H9 (cell line): ENCODE data around the gene MTMR12. TPM values are rescaled to one million over a fixed set of nuclear protein-coding genes. Genes with fewer than 3 reads are reported as not detected.

ENCODE experiments used
- DNase-seq: peaks from one replicate; pipeline ENCODE4 v3.0.0-alpha.2; 2017
- H2AFZ ChIP-seq: one replicate; pipeline ENCODE4 v1.6.1; 2013; ENCODE audit warnings: mild to moderate bottlenecking, low read length, control low read depth, moderate library complexity
- H2AK5ac ChIP-seq: 2 replicates; pipeline ENCODE4 v1.6.1; 2013; ENCODE audit warnings: low read length, control low read depth, mixed read lengths; ENCODE audit not compliant: insufficient read length
- H2BK120ac ChIP-seq: one replicate; pipeline ENCODE4 v1.6.1; 2013; ENCODE audit warnings: low read depth, mild to moderate bottlenecking, low read length, control low read depth, inconsistent platforms; ENCODE audit not compliant: poor library complexity, severe bottlenecking
- H2BK12ac ChIP-seq: 2 replicates; pipeline ENCODE4 v1.6.1; 2013; ENCODE audit warnings: low read length, control low read depth, mixed read lengths, low read depth; ENCODE audit not compliant: insufficient read length
- H2BK15ac ChIP-seq: 2 replicates; pipeline ENCODE4 v1.6.1; 2013; ENCODE audit warnings: low read depth, low read length, control low read depth
- H2BK20ac ChIP-seq: one replicate; pipeline ENCODE4 v1.6.1; 2013; ENCODE audit warnings: low read depth, mild to moderate bottlenecking, low read length, control low read depth, inconsistent platforms; ENCODE audit not compliant: poor library complexity, severe bottlenecking
- H2BK5ac ChIP-seq: 2 replicates; pipeline ENCODE4 v1.6.1; 2013; ENCODE audit warnings: low read length, control low read depth, mixed read lengths; ENCODE audit not compliant: insufficient read length
- H3K14ac ChIP-seq: 2 replicates; pipeline ENCODE4 v1.6.1; 2013; ENCODE audit warnings: low read length, control low read depth; ENCODE audit not compliant: insufficient read depth
- H3K18ac ChIP-seq: 2 replicates; pipeline ENCODE4 v1.6.1; 2013; ENCODE audit warnings: low read depth, mild to moderate bottlenecking, mixed read lengths, low read length, control low read depth; ENCODE audit not compliant: insufficient read length
- H3K23ac ChIP-seq: 2 replicates; pipeline ENCODE4 v1.6.1; 2013; ENCODE audit warnings: low read length, control low read depth, mixed read lengths, low read depth; ENCODE audit not compliant: insufficient read length
- H3K23me2 ChIP-seq: 2 replicates; pipeline ENCODE4 v1.6.1; 2013; ENCODE audit warnings: low read depth, mild to moderate bottlenecking, mixed read lengths, low read length, control low read depth; ENCODE audit not compliant: insufficient read length, poor library complexity, severe bottlenecking
- H3K27ac ChIP-seq: 2 replicates; pipeline ENCODE4 v1.5.1; 2013; ENCODE audit warnings: low read length, control low read depth, mixed read lengths, low read depth; ENCODE audit not compliant: insufficient read length
- H3K27me3 ChIP-seq: 2 replicates; pipeline ENCODE4 v1.6.1; 2013; ENCODE audit warnings: low read length, control low read depth, inconsistent platforms; ENCODE audit not compliant: insufficient read depth
- H3K4ac ChIP-seq: 2 replicates; pipeline ENCODE4 v1.6.1; 2013; ENCODE audit warnings: low read depth, mild to moderate bottlenecking, control low read depth, inconsistent platforms, low read length, moderate library complexity
- H3K4me1 ChIP-seq: 2 replicates; pipeline ENCODE4 v1.6.1; 2013; ENCODE audit warnings: low read length, control low read depth, inconsistent platforms; ENCODE audit not compliant: insufficient read depth
- H3K4me2 ChIP-seq: 2 replicates; pipeline ENCODE4 v1.6.1; 2013; ENCODE audit warnings: low read length, control low read depth, mixed read lengths; ENCODE audit not compliant: insufficient read length, insufficient read depth
- H3K56ac ChIP-seq: 2 replicates; pipeline ENCODE4 v1.6.1; 2013; ENCODE audit warnings: low read depth, mild to moderate bottlenecking, mixed read lengths, low read length, control low read depth; ENCODE audit not compliant: insufficient read length
- H3K79me1 ChIP-seq: 2 replicates; pipeline ENCODE4 v1.6.1; 2013; ENCODE audit warnings: low read depth, mild to moderate bottlenecking, moderate library complexity, low read length, control low read depth, inconsistent platforms; ENCODE audit not compliant: insufficient read depth, poor library complexity, severe bottlenecking
- H3K79me2 ChIP-seq: 2 replicates; pipeline ENCODE4 v1.6.1; 2013; ENCODE audit warnings: low read length, control low read depth, inconsistent platforms; ENCODE audit not compliant: insufficient read depth
- H3K9ac ChIP-seq: 2 replicates; pipeline ENCODE4 v1.6.1; 2013; ENCODE audit warnings: low read length, control low read depth, mixed read lengths; ENCODE audit not compliant: insufficient read length; ENCODE audit errors: extremely low read depth
- H3K9me3 ChIP-seq: one replicate; pipeline ENCODE4 v1.6.1; 2013; ENCODE audit warnings: low read depth, low read length, inconsistent platforms; ENCODE audit not compliant: control insufficient read depth
- H3T11ph ChIP-seq: one replicate; pipeline ENCODE4 v1.6.1; 2013; ENCODE audit warnings: mild to moderate bottlenecking, low read length, control low read depth, inconsistent platforms
- H4K20me1 ChIP-seq: one replicate; pipeline ENCODE4 v1.6.1; 2013; ENCODE audit not compliant: control insufficient read depth, insufficient read length, insufficient read depth
- H4K5ac ChIP-seq: 2 replicates; pipeline ENCODE4 v1.6.1; 2013; ENCODE audit warnings: low read depth, mild to moderate bottlenecking, mixed read lengths, low read length, control low read depth; ENCODE audit not compliant: insufficient read length
- H4K8ac ChIP-seq: replicated peaks from 2 replicates; pipeline ENCODE4 v1.6.1; 2013; ENCODE audit warnings: low read length, control low read depth, mixed read lengths, low read depth; ENCODE audit not compliant: insufficient read length
- H4K91ac ChIP-seq: 2 replicates; pipeline ENCODE4 v1.6.1; 2013; ENCODE audit warnings: low read depth, mild to moderate bottlenecking, moderate library complexity, mixed read lengths, low read length, control low read depth; ENCODE audit not compliant: insufficient read length
- H3K27ac Mint-ChIP-seq, 3 experiments: 2 replicates in 2 of 3; 3 replicates in 1 of 3; pipeline ENCODE4 v1.8.0; 2020 to 2021; ENCODE audit warnings: mixed read lengths in 3 of 3, mild to moderate bottlenecking in 1 of 3, moderate library complexity in 1 of 3
- H3K27me3 Mint-ChIP-seq: 2 replicates; pipeline ENCODE4 v1.8.0; 2021; ENCODE audit warnings: low read depth, mild to moderate bottlenecking, moderate library complexity, mixed read lengths
- H3K36me3 Mint-ChIP-seq, 3 experiments: 2 replicates in 2 of 3; 3 replicates in 1 of 3; pipeline ENCODE4 v1.8.0; 2020 to 2021; ENCODE audit warnings: low read depth in 3 of 3, mixed read lengths in 3 of 3; ENCODE audit not compliant: insufficient read depth in 1 of 3
- H3K4me1 Mint-ChIP-seq, 2 experiments: 2 replicates each; pipeline ENCODE4 v1.8.0; 2020; ENCODE audit warnings: mixed read lengths in 2 of 2
- H3K4me3 Mint-ChIP-seq, 2 experiments: 2 replicates in 1 of 2; 3 replicates in 1 of 2; pipeline ENCODE4 v1.8.0; 2020 to 2021; ENCODE audit warnings: mild to moderate bottlenecking in 2 of 2, mixed read lengths in 2 of 2, moderate library complexity in 1 of 2
- H3K9me3 Mint-ChIP-seq, 2 experiments: 2 replicates in 1 of 2; 3 replicates in 1 of 2; pipeline ENCODE4 v1.8.0; 2020; ENCODE audit warnings: mild to moderate bottlenecking in 2 of 2, mixed read lengths in 2 of 2, moderate library complexity in 1 of 2
- WGBS: extraction: QIAGEN DNeasy Blood & Tissue Kit; methylation state at CpG from one replicate; pipeline ENCODE4 v1.1.7; 2013; ENCODE audit warnings: missing lambda C conversion rate, low lambda C conversion rate, mixed read lengths; ENCODE audit not compliant: insufficient read length; ENCODE audit errors: extremely low coverage; 5-methylcytosine and 5-hydroxymethylcytosine counted together
- total RNA-seq: library from RNA; stranded (reverse); gene quantifications from 2 replicates; pipeline ENCODE4 v1.2.1, GENCODE V29; 2021
- TF ChIP-seq, protein P1 (sequence below): fragments of 200-600 bp; sonication (generic); conservative IDR thresholded peaks from 3 replicates; pipeline ENCODE4 v1.8.0; 2021; ENCODE audit warnings: antibody characterized with exemption, mild to moderate bottlenecking

The MTMR12 gene
- total RNA-seq, 1 experiment from 2014 or later = 39.3 TPM

DNA sequence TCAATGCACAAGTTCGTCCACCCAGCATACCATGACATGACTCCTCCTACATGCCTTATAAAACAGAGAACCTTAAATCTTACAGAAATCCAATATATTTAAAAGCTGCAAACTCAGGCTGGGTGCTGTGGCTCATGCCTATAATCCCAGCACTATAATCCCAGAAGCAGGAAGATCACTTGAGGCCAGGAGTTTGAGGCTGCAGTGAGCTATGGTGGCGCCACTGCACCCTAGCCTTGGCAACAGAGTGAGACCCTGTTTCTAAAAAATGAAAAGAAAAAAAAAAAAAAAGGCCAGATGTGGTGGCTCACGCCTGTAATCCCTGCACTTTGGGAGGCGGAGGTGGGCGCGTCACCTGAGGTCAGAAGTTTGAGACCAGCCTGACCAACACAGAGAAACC is 68.7 kb downstream of the MTMR12 start:
- Histone ChIP-seq H2BK120ac (no peak overlapping the region), H3K4ac (no peak overlapping the region)
- no CpG with 5 or more reads among the region's 6 CpGs for WGBS

More for the DNA sequence above, 68.7 kb downstream of the MTMR12 start:
- TF ChIP-seq, protein P1, sequence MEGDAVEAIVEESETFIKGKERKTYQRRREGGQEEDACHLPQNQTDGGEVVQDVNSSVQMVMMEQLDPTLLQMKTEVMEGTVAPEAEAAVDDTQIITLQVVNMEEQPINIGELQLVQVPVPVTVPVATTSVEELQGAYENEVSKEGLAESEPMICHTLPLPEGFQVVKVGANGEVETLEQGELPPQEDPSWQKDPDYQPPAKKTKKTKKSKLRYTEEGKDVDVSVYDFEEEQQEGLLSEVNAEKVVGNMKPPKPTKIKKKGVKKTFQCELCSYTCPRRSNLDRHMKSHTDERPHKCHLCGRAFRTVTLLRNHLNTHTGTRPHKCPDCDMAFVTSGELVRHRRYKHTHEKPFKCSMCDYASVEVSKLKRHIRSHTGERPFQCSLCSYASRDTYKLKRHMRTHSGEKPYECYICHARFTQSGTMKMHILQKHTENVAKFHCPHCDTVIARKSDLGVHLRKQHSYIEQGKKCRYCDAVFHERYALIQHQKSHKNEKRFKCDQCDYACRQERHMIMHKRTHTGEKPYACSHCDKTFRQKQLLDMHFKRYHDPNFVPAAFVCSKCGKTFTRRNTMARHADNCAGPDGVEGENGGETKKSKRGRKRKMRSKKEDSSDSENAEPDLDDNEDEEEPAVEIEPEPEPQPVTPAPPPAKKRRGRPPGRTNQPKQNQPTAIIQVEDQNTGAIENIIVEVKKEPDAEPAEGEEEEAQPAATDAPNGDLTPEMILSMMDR = peak; percentile 28; the same call in 1 of the 3 replicates
- H3K36me3 Mint-ChIP-seq = peaks cover 53 to 84% (median 78%) of the 10 kb centered on the region in 3 experiments; a peak in 6 of 7 replicates
- Histone ChIP-seq H3T11ph (no peak overlapping the region), H3K4me1 (no peaks in the 10 kb centered on the region), H3K14ac (no peak overlapping the region), H2AK5ac (no peak overlapping the region), H4K20me1 (no peaks in the 10 kb centered on the region), H3K56ac (no peak overlapping the region), H4K5ac (no peak overlapping the region), H2AFZ (no peak overlapping the region), H4K8ac (no peak overlapping the region), H2BK12ac (no peak overlapping the region), H3K79me1 (no peaks in the 10 kb centered on the region), H3K27ac (no peak overlapping the region), H3K27me3 (no peaks in the 10 kb centered on the region; the same call in 1 of the 2 replicates), H3K79me2 (no peaks in the 10 kb centered on the region), H3K9me3 (no peaks in the 10 kb centered on the region), H4K91ac (no peak overlapping the region), H3K18ac (no peak overlapping the region), H2BK5ac (no peak overlapping the region), H3K9ac (no peak overlapping the region), H2BK15ac (no peak overlapping the region), H3K23me2 (no peaks in the 10 kb centered on the region), H2BK20ac (no peak overlapping the region), H3K4me2 (no peak overlapping the region), H3K23ac (no peak overlapping the region)
- H3K27me3 Mint-ChIP-seq = no peaks in the 10 kb centered on the region
- DNase-seq = no peak
- H3K9me3 Mint-ChIP-seq = no peaks in the 10 kb centered on the region
- H3K27ac Mint-ChIP-seq = no peak overlapping the region
- H3K4me3 Mint-ChIP-seq = no peak overlapping the region
- H3K4me1 Mint-ChIP-seq = no peaks in the 10 kb centered on the region
